HepG2 (cell line): ENCODE results near the gene KRTAP3-2. TPM values are rescaled to one million over a fixed set of nuclear protein-coding genes. Genes with fewer than 3 reads are reported as not detected.

Experiments used
- ATAC-seq: fragments of 200-7000 bp; cut with Tn5 transposase; 3 replicates; pipeline ENCODE4 v1.9.1; 2020; ENCODE audit warnings: mild to moderate bottlenecking, moderate library complexity
- BruUV-seq: library from RNA; stranded (reverse); fragments of 400-500 nt; replicated peaks from 2 replicates; lab custom pipeline; 2021; lab: Mats Ljungman, UMichigan
- CTCF ChIA-PET: fragments of 300-600 bp; formaldehyde crosslinking; extraction: SDS; loops from one replicate; lab custom pipeline; 2021; ENCODE audit warnings: low total read pairs, inconsistent platforms, low intra/inter-chr PET ratio; lab: Yijun Ruan, JAX
- POLR2A ChIA-PET: fragments of 350-600 bp; sonication (Branson Sonifier 250); formaldehyde crosslinking; loops from one replicate; lab custom pipeline; 2020; ENCODE audit warnings: antibody characterized with exemption, inconsistent platforms; lab: Yijun Ruan, JAX
- DNase-seq: peaks from one replicate; pipeline ENCODE4 v3.0.0-alpha.2; 2015; ENCODE audit warnings: low spot score
- FAIRE-seq: peaks from 3 replicates; lab custom pipeline; 2011; peaks lifted over from hg19 to GRCh38; lab: Jason Lieb, UNC
- H2AFZ ChIP-seq: one replicate; pipeline ENCODE4 v1.6.1; 2011; ENCODE audit warnings: low read length, inconsistent platforms
- H3K27ac ChIP-seq: fragments of 300-600 bp; 3 replicates; pipeline ENCODE4 v1.8.0; 2011; ENCODE audit warnings: mixed run types, mild to moderate bottlenecking, mixed read lengths, low read length, inconsistent platforms; ENCODE audit not compliant: insufficient read depth; ENCODE audit errors: extremely low read length
- H3K27me3 ChIP-seq, 2 experiments: fragments of 200-600 bp in 1 of 2; 2 replicates in 1 of 2; 3 replicates in 1 of 2; pipeline versions ENCODE4 v1.6.0 to v1.8.0; 2011; ENCODE audit warnings: low read length in 2 of 2, mild to moderate bottlenecking in 2 of 2, moderate library complexity in 2 of 2, inconsistent platforms in 1 of 2; ENCODE audit not compliant: insufficient read depth in 2 of 2, control insufficient read depth in 1 of 2
- H3K36me3 ChIP-seq, 2 experiments: fragments of 200-600 bp in 1 of 2; replicated peaks in 1 of 2; 2 replicates in 1 of 2; 3 replicates in 1 of 2; pipeline versions ENCODE4 v1.5.1 to v1.8.0; 2011; ENCODE audit warnings: low read length in 2 of 2, inconsistent platforms in 1 of 2; ENCODE audit not compliant: insufficient read depth in 2 of 2, control insufficient read depth in 1 of 2
- H3K4me1 ChIP-seq: 2 replicates; pipeline ENCODE4 v1.5.1; 2012; ENCODE audit warnings: low read length, inconsistent platforms; ENCODE audit not compliant: insufficient read depth
- H3K4me2 ChIP-seq: 2 replicates; pipeline ENCODE4 v1.6.0; 2011; ENCODE audit warnings: low read depth, low read length, inconsistent platforms
- H3K4me3 ChIP-seq, 3 experiments: fragments of 200-600 bp in 1 of 3; sonication (generic), shearing (Covaris generic) in 1 of 3; replicated peaks in 1 of 3; 2 replicates each; pipeline ENCODE4 v1.5.1; 2011 to 2016; ENCODE audit warnings: low read length in 3 of 3, inconsistent platforms in 2 of 3, low read depth in 2 of 3, mild to moderate bottlenecking in 2 of 3, control low read depth in 1 of 3, mixed read lengths in 1 of 3; ENCODE audit not compliant: insufficient read depth in 1 of 3
- H3K79me2 ChIP-seq: one replicate; pipeline ENCODE4 v1.6.1; 2011; ENCODE audit warnings: low read length, inconsistent platforms; ENCODE audit not compliant: insufficient read depth
- H3K9ac ChIP-seq: 2 replicates; pipeline ENCODE4 v1.6.0; 2011; ENCODE audit warnings: mild to moderate bottlenecking, low read depth, low read length, inconsistent platforms; ENCODE audit not compliant: insufficient read depth
- H3K9me3 ChIP-seq: 2 replicates; pipeline ENCODE4 v1.5.1; 2012; ENCODE audit warnings: mild to moderate bottlenecking, low read length
- H4K20me1 ChIP-seq: 2 replicates; pipeline ENCODE4 v1.6.0; 2011; ENCODE audit warnings: inconsistent platforms, mild to moderate bottlenecking, low read length, moderate library complexity; ENCODE audit not compliant: insufficient read depth
- ARID2 ChIP-seq: sonication (generic); formaldehyde crosslinking; IDR thresholded peaks from 2 replicates; pipeline ENCODE4 v1.8.1; 2022; ENCODE audit warnings: mild to moderate bottlenecking, missing genetic modification reagents, borderline replicate concordance
- BHLHE40 ChIP-seq: IDR thresholded peaks from 2 replicates; pipeline ENCODE4 v1.6.1; 2011; ENCODE audit warnings: low read length, improper control_type of control experiment
- CHCHD3 ChIP-seq: sonication (generic); formaldehyde crosslinking; IDR thresholded peaks from 2 replicates; pipeline ENCODE4 v1.8.0; 2022; ENCODE audit warnings: mild to moderate bottlenecking, missing genetic modification reagents, moderate library complexity
- MAFF ChIP-seq: IDR thresholded peaks from 2 replicates; pipeline ENCODE4 v1.6.1; 2011; ENCODE audit warnings: low read depth, low read length, improper control_type of control experiment
- MTA3 ChIP-seq: sonication (generic); formaldehyde crosslinking; IDR thresholded peaks from 2 replicates; pipeline ENCODE4 v1.4.0; 2020; ENCODE audit warnings: missing genetic modification reagents
- PHB2 ChIP-seq: fragments of 450-650 bp; IDR thresholded peaks from 2 replicates; pipeline ENCODE4 v1.6.1; 2018; ENCODE audit not compliant: partially characterized antibody
- RBM39 ChIP-seq: fragments of 200-400 bp; formaldehyde crosslinking; IDR thresholded peaks from one replicate; pipeline ENCODE4 v1.6.1; 2018; ENCODE audit warnings: antibody characterized with exemption, mild to moderate bottlenecking, low read depth, low read length; ENCODE audit not compliant: poor library complexity, severe bottlenecking
- TFE3 ChIP-seq: IDR thresholded peaks from 2 replicates; pipeline ENCODE4 v1.6.1; 2016
- ZFP36 ChIP-seq: fragments of 150-350 bp; IDR thresholded peaks from 2 replicates; pipeline ENCODE4 v1.6.1; 2018; ENCODE audit warnings: borderline replicate concordance, low read length, low read depth; ENCODE audit not compliant: partially characterized antibody
- ZNF10 ChIP-seq: sonication (generic); formaldehyde crosslinking; IDR thresholded peaks from 2 replicates; pipeline ENCODE4 v1.4.0; 2020; ENCODE audit warnings: mild to moderate bottlenecking, low read depth, missing genetic modification reagents, borderline replicate concordance
- ZNF646 ChIP-seq: sonication (generic); formaldehyde crosslinking; IDR thresholded peaks from 2 replicates; pipeline ENCODE4 v1.9.0; 2021; ENCODE audit warnings: mild to moderate bottlenecking, missing genetic modification reagents
- ZNF703 ChIP-seq: sonication (generic); formaldehyde crosslinking; IDR thresholded peaks from 2 replicates; pipeline ENCODE4 v1.5.1; 2020; ENCODE audit warnings: missing genetic modification reagents, mild to moderate bottlenecking, moderate library complexity, borderline replicate concordance
- ZSCAN12 ChIP-seq: sonication (generic); formaldehyde crosslinking; IDR thresholded peaks from 2 replicates; pipeline ENCODE4 v1.9.0; 2021; ENCODE audit warnings: mild to moderate bottlenecking, missing genetic modification reagents
- WGBS: methylation state at CpG from one replicate; pipeline ENCODE4 v1.1.6; 2017; ENCODE audit warnings: low lambda C conversion rate; 5-methylcytosine and 5-hydroxymethylcytosine counted together
- in situ Hi-C: cut with HindIII; loops from 2 replicates; pipeline ENCODE4 v1.10.0; 2017; ENCODE audit warnings: low pct_unique_long_range_greater_than_20kb; ENCODE audit not compliant: extremely low pct_ligation_motif_present
- intact Hi-C: fragments of 100-400 bp; cut with micrococcal nuclease; formaldehyde crosslinking; loops from one replicate; pipeline ENCODE4 v1.10.0; 2022; ENCODE audit not compliant: unreplicated experiment
- polyA plus RNA-seq, 8 experiments: library from polyadenylated mRNA; depleted of rRNA in 3 of 8; stranded (reverse) in 7 of 8; unstranded in 1 of 8; fragments of >200 nt; fragmentation: Illumina TruSeq in 4 of 8; extraction: Trizol in 4 of 8; gene quantifications; 2 replicates each; pipeline versions ENCODE4 v1.2.1 to v1.2.3, GENCODE V29; 2011 to 2016; ENCODE audit warnings: low read depth in 4 of 8, missing spikeins in 1 of 8, mixed read lengths in 1 of 8; ENCODE audit not compliant: insufficient read depth in 1 of 8
- total RNA-seq, 5 experiments: library from RNA; depleted of rRNA; stranded (reverse); fragments of >200 nt; fragmentation: Illumina TruSeq; extraction: Trizol; gene quantifications; 2 replicates each; pipeline ENCODE4 v1.2.3, GENCODE V29; 2016; ENCODE audit warnings: low read depth in 1 of 5
- TF ChIP-seq, protein P1 (sequence below): IDR thresholded peaks from 2 replicates; pipeline ENCODE4 v1.6.1; 2016; ENCODE audit warnings: missing genetic modification reagents, missing compliant biosample characterization
- TF ChIP-seq, protein P2 (sequence below): sonication (generic); formaldehyde crosslinking; IDR thresholded peaks from 2 replicates; pipeline ENCODE4 v1.4.0; 2020; ENCODE audit warnings: low read depth, mild to moderate bottlenecking, missing genetic modification reagents

KRTAP3-2 gene
- total and polyA plus RNA-seq, 2 of the 13 experiments (the other 11 are each of a cell fraction or from before 2014, with no cell fraction given), result not detected

GRCh38 chr17:40993839-40994238 lies 5.9 kb downstream of the KRTAP3-2 start, which contains the start of gene KRTAP3-3:
TSS of gene KRTAP3-3 (minus strand) at chr17:40994164. CDS start at chr17:40994097, 67 bp downstream.
- H3K4me3 ChIP-seq, result no peak within 1 kb of the TSS
- ATAC-seq (no peak), FAIRE-seq (no peak), DNase-seq (no peak)
- H3K4me1 ChIP-seq, result peaks cover 5% of the 10 kb centered on the region; the same call in 1 of the 2 replicates
- H3K27ac ChIP-seq, result no peak within 1 kb of the TSS
- H3K36me3 ChIP-seq, result no peaks in the 10 kb centered on the region
- H3K9ac ChIP-seq, result no peak within 1 kb of the TSS
- no peaks in the 10 kb centered on the region for H4K20me1 ChIP-seq
- CTCF ChIA-PET, result no interaction called here
- POLR2A ChIA-PET, result no interaction called here
- intact Hi-C loops, result no loop called here
- WGBS, result 74% methylated on average over 4 of the region's 4 CpGs
- H3K27me3 ChIP-seq, result no peaks in the 10 kb centered on the region
- H2AFZ ChIP-seq, result no peak within 1 kb of the TSS
- no peaks in the 10 kb centered on the region for H3K79me2 ChIP-seq
- in situ Hi-C loops, result no loop called here
- H3K9me3 ChIP-seq, result no peaks in the 10 kb centered on the region
- no peak within 1 kb of the TSS for H3K4me2 ChIP-seq
- BruUV-seq, result no TSS peak
- no peak for TF ChIP-seq BHLHE40
- no peak for TF ChIP-seq ZNF646 (CRISPR knock-in tag)
- no peak for TF ChIP-seq RBM39
- TF ChIP-seq, protein P1, sequence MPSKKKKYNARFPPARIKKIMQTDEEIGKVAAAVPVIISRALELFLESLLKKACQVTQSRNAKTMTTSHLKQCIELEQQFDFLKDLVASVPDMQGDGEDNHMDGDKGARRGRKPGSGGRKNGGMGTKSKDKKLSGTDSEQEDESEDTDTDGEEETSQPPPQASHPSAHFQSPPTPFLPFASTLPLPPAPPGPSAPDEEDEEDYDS (CRISPR knock-in tag), result no peak
- no peak for TF ChIP-seq PHB2
- TF ChIP-seq ARID2 (CRISPR knock-in tag), result no peak
- TF ChIP-seq TFE3 (CRISPR knock-in tag), result no peak
- no peak for TF ChIP-seq ZNF10 (CRISPR knock-in tag)
- TF ChIP-seq, protein P2, sequence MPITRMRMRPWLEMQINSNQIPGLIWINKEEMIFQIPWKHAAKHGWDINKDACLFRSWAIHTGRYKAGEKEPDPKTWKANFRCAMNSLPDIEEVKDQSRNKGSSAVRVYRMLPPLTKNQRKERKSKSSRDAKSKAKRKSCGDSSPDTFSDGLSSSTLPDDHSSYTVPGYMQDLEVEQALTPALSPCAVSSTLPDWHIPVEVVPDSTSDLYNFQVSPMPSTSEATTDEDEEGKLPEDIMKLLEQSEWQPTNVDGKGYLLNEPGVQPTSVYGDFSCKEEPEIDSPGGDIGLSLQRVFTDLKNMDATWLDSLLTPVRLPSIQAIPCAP, result no peak
- TF ChIP-seq ZSCAN12 (CRISPR knock-in tag), result no peak
- TF ChIP-seq MAFF, result no peak
- no peak for TF ChIP-seq CHCHD3 (CRISPR knock-in tag)
- no peak for TF ChIP-seq ZFP36
- no peak for TF ChIP-seq ZNF703 (CRISPR knock-in tag)
- TF ChIP-seq MTA3 (CRISPR knock-in tag), result no peak
